HG03097 (cell line): ENCODE results near the gene LYPD3.
"Not testable (repeated sequence)": the region's sequence is repeated elsewhere in the genome, so short reads cannot be mapped to it uniquely, and the experiment has no call there.

Experiments
- ATAC-seq: cut with Tn5 transposase; IDR thresholded peaks from one replicate; pipeline ENCODE4 v1.9.1; 2021; ENCODE audit not compliant: unreplicated experiment, low FRiP score

The LYPD3 gene

DNA sequence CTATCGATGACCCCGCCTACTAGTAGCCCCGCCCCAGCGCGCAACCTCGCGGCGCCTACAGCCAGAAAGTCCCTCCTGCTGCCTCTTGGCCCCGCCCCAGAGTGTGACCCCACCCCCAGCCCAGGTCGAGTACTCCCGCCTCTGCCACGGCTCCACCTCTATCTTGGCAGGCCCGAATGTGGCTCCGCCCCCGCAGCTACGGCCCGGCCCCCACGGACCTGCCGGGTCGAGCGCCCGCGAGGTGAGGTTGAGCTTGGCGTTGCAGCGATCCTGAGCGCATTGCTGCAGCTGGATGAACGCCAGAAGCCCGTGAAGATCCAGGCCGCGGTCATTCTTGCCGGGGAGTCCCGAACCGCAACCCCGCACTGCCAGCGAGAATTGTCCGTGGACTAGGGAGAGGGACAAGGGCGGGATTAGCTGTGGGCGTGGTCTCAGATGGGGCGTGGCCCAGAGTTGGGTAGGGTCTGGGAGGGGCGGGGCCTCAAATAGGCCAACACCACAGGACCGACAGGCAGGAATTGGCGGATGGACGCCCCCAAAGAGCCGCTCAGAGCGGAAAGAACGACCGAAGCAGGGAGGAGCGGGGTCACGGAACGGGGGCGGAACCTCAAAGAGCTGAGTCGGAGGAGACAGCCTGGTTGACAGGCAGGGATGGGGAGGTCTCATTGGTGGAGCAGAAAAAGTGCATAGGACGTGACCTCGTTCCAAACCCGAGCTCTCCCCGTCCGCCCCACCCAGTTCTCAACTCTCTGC, 1.9 kb downstream of the LYPD3 start:
- ATAC-seq, result peak; percentile 85

DNA sequence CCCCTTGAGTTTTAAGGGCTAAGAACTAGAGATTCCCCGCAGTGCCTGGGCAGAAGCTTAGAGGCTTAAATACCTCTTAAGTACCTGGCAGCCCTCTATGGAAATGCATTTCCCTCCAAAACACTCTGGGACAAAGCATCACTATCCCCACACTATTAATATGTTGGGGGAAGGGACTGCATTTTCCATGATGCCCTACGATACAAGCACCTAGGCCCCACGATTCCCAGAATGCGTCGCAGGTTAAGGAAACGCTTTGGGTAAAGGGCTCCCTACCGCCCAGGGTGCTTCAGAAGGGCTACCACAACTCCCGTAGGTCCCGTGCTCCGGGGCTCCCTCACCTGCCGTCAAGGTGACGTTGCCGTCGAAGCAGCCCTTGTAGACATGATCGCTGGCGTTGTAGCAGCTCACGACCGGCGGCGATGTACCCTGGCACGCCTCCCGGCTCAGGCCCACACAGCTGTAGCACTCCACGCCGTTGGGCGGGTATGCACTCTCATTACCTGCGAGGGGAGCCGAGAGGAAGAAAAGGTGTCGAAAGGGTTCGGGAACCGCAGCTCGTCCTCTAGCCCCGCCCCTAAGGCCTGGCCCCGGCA, 2.5 kb downstream of the LYPD3 start:
- no peak for ATAC-seq

DNA sequence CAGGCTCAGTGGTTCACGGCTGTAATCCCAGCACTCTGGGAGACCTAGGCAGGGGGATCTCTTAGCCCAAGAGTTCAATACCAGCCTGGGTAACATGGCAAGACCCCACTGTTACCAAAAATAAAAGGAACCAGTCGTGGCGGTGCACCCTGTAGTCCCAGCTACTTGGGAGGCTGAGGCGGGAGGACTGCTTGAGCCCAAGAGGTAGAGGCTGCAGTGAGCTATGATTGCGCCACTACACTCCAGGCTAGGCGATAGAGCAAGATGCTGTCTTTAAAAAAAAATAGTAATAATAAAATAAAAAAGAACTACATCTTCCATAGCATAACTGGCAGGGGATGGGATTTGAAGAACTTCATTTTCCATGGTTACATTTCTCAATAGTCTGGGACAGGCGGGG, 3.0 kb downstream of the LYPD3 start:
- no peak for ATAC-seq

DNA sequence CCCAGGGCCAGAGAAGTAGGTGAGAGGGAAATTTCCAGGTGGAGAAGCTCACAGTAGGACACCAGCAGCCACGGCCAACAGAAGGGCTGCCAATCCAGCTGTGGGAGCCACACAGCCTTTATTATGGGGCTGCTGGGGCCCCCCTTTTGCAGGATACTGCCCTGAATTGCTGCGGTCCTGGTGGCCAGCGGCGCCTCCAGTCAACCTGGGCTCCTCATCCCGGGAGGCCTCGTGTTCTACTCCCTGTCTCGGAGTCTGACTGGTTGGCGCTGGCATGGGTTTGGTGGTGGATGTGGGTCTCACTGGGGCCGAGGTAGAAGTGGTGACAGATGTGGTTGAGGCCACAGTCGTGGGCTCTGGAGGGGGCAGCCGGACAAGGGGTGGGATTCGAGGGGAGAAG, 4.1 kb downstream of the LYPD3 start:
- no peak for ATAC-seq

DNA sequence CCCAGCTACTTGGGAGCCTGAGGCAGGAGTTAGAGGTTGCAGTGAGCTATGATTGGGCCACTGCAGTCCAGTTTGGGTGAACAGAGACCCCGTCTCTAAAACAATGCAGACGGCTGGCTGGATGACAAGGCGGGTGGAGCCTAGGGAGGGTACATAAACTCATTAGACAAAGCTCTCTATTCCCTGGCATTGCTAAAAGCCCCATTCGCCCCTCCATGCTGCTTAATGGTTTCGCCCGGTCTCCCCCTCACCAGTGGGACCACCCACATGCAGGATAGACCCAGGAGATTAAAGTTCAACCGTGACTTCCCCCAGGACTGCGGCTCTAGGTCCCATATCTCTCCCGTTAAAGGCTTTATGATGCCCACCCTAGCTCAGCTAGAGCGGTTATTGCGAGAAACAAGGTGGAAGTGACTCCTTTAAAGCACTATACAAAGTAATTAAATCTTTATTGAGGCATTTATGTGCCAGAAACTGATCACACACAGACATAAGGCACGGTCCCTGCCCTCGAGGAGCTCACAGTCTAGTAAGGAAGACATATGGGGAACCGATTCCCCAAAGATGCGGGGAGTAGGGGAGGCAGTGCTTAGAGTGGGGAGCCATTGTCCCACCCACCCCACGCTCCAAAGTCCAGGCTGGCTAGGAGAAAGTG, 4.9 kb downstream of the LYPD3 start:
- no peak for ATAC-seq

DNA sequence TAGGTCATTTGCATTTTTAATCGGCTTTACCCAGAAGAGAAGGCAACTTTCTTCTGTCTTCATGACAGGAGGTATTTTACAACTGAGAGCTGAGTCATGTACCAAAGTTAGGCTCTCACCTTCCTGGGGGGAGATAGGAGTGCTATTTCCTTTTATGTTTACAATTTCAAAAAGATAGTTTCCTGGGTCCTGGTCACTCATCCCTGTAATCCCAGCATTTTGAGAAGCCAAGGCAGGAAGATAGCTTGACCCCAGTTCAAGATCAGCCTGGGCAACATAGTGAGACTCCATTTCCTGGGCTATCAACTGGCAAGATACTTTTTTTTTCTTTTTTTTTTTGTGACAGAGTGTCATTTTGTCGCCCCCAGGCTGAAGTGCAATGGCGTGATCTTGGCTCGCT, 7.6 kb downstream of the LYPD3 start:
- ATAC-seq, result no peak

DNA sequence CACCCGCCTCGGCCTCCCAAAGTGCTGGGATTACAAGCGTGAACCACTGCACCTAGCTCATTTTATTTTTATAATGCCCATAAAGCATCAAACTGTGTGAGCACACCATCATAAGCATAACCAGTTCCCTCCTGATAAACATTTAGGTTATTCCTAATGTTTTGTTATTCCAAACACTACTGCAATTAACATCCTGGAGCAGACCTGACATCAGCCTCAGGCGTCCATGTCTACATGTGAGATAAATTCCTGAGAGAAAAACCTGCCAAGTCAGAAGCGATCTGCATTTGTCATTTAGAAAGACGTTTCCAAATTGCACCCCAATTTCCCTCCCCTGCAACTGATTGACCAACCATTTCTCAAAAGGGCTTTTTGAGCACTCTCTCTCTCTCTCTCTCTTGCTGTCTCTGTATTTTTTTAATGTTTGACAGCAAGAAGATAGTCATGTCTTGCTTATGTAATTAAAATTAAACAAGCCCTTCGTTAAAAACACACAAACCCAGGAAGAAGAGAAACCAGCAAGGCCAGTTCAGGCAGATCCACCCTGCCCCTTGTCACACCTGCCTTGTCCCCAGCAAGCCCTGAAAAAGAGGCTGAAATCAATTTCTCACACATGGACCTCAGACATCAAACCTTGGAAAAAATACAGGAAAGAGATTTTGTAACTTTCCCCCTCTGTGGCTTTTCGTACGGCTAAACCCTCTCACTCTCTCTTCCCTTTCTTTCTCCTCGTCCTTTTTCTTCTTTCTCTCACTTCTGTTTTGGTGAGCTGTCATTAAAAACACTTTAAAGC, 9.9 kb downstream of the LYPD3 start:
- no peak for ATAC-seq

DNA sequence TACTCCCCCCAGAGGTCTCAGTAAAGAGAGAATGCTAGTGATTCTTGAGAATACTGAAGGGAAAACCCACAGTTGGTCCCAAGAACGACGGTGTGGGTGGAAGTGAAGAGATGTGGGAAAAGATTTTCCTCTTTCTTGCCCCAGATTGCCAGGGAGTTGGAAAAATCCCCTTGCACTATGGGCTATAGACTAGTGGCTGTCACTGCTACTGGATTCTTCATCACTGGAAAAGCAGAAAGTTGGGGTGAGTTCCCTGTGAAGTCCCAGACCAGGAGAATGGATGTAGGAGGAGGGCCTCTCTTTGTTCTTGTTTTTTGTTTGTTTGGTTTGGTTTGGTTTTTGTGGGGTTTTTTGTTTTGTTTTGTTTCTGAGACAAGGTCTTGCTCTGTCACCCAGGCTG, 11.4 kb downstream of the LYPD3 start:
- no peak for ATAC-seq

DNA sequence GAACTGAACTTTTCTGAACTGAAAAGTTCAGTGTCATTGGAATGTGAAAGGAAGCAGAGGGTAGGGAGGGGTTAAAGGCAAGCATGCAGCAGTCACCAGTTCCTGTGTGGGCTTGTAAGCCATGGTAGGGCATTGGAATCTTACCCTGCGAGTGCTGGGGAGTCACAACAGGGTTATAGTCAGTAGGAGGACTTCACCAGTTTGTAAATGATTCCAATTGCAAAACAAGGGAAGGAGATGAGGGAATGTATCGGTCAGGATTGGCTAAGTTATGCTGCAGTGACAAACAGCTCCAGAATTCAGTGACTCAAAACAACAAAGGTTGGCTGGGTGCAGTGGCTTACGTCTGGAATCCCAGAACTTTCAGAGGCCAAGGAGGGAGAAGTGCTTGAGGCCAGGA, 12.8 kb downstream of the LYPD3 start:
- ATAC-seq, result no peak

DNA sequence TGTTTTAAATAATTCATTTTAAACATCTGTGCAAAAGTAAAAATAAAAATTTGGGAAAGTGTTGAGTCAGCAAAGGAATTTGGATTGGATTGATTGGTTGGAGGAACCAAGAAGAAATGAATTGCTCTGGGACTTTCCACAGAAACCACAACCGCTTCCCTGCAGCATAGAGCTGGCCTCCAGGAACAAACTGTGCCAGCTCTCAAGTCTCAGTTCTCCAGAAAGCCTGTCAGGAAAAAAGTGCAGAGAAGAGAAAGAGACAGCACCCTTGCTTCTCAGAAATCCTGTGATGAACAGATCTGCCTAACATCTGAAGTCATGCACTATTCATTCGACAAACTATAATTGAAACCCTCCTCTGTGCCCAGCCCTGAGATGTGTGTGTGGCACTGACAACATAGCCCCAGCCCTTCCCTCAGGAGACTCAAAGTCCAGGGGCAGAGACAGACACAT, 14.8 kb downstream of the LYPD3 start:
- no peak for ATAC-seq

DNA sequence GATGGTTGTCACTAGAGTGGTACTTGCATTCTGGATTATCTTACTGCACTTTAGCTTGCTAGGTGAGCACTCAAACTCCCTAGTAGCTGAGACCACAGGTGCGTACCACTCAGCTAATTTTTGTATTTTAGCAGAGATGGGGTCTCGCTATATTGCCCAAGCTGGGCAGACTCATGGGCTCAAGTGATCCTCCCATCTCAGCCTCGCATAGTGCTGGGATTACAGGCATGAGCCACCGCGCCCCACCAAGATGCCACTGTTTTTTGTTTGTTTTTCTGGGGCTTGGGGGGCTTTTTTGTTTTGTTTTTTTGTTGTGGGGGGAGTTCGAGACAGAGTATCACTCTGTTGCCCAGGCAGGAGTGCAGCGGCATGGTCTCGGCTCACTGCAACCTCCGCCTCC, 17.8 kb downstream of the LYPD3 start:
- ATAC-seq, result no peak

DNA sequence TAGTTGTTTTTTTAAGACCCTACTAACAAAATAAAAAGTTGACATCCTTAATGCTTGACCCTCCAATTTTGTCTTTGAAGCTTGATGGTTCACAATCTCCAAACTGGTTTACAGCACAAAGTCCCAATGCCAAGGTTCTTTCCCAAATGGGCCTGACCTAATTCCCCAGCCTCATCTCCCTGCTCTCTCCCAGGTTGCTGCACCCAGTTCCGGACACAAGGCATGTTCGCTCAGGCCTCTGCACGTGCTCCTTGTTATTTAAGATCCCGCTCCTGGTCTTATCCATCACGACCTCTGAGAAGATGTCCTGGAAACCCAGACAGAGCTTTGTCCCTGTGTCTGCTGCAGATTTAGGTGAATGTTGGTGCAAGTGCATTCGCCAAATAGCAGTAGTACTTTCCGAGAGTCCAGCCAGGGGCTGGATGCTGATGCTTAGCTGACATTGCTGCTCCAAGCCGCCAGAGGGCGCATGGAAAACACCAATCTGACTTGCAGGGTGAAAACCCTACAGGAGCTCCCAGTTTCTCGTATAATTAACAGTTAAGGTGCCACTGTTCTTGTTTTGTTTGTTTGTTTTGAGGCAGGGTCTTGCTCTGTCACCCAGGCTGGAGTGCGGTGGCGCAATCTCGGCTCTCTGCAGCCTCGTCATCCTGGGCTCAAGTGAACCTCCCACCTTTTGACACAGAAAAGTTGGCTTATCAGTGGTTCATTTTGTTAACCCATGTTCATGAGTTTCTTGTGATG, 18.5 kb downstream of the LYPD3 start:
- no peak for ATAC-seq

DNA sequence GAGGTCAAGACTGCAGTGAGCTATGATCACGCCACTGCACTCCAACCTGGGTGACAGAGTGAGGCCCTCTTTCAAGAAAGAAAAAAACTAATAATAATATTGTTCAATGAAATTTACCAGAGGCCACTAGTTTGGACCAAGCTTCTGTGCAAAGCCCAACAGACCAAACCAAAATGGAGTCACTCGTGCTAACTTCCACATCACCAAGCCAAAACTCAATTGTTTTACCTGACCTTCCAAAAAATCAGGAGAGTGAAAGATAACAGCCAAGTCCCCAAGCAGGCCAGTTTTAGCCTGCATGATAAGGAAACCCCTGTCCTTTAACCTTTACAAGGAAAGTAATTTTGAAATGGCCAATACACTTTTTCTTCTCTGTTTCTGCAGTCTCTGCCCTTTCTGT, 20.0 kb downstream of the LYPD3 start:
- ATAC-seq, result no peak

DNA sequence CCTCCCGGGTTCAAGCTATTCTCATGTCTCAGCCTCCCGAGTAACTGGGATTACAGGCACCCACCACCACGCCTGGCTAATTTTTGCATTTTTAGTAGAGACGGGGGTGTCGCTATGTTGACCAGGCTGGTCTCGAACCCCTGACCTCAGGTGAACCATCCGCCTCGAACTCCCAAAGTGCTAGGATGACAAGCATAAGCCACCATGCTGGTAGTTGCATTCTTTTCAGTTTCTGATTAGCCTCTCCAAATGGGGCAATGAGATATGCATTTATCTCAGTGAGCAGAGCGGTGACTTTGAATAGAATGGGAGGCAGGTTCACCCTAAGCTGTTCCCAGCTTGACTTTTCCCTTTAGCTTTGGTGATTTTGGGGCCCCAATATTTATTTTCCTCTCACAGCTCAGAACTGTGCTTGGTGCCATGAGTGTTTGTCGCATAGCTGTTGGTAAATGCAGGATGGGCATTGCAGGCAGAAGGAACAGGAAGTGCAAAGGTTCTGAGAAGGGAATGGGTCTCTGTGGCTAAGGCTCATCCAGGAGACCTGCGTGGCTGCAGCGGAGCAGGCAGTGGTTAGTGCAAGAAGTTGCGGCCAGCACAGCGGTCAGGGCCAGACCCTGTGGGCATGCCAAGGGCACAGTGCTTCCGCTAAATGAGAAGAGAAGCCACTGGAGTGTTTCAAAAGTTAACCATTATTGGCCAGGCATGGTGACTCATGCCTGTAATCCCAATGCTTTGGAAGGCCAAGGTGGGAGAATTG, 20.7 kb downstream of the LYPD3 start:
- no peak for ATAC-seq

DNA sequence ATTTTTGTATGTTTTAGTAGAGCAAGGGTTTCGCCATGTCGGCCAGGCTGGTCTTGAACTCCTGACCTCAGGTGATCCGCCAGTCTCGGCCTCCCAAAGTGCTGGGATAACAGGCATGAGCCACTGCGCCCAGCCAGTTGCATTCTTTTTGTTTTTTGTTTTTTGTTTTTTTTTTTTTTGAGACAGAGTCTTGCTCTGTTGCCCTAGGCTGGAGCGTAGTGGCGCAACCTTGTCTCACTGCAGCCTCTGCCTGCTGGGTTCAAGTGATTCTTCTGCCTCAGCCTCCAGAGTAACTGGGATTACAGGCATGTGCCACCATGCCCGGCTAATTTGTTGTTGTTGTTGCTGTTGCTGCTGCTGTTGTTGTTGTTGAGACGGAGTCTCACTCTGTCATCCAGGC, 21.3 kb downstream of the LYPD3 start:
- ATAC-seq, result not testable (repeated sequence)

DNA sequence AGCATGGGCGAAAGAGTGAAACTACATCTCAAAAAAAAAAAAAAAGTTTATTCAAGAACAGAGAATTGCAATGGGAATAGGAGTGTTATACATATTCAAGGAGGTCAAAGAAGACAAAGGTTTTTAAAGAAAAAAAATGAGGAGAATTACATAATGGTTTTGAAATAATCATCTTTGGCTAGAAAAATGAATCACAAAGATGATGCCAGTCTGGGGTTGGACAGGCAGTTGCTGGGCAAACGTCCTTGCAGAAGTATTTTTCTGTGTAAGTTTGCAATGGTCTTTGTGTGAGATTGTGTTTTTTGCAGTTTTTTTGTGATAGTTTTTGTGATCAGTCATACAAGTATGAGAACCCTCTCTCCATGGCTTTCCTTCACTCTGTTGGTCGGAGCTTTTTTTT, 23.7 kb downstream of the LYPD3 start:
- ATAC-seq, result no peak

DNA sequence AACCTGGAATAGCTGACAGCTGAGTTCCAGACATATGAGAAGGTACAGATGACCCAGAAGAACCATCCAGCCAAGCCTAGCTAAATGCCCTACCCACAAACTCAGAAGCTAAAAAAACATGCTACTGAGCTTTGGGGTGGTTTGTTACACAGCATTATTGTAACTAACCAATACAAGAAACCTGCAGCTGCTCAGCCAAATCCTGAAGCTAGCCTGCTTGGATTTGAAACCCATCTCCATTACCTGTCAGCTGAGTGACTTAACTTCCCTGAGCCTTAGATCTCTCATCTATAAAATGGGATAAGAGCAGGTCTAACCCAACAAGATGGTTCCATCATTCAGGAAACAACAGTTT, 25.7 kb downstream of the LYPD3 start:
- ATAC-seq, result no peak

DNA sequence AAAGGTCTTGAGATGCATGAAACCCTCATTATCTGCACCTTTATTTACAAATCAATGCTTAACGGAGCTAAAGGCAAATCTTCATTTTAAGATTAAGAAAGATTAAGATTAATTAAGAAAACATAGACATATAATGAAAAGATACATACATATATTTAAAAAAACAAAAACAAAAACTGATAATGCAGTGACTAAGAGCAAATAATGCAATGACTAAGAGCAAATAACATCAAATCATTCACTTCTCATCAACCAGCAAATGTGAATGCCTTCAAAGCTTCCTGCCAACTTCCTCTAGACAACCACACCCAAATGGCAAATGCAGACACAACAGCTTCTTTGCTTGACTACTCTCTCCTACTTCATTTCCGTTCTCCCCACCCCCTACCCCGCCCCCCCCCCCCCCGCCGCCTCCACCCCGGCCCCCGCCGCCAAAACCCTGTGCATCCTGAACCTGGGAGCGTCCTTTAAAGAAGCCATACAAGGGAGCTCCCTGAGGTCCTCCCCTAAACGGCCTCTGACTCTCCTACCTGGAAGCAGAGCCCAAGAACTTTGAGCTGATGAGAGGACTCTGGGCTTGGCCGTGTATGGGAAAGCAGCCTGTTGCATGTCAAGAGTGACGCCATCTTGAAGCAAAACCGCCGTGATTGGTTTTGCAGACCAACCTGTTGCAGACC, 26.2 kb downstream of the LYPD3 start:
- ATAC-seq, result no peak

DNA sequence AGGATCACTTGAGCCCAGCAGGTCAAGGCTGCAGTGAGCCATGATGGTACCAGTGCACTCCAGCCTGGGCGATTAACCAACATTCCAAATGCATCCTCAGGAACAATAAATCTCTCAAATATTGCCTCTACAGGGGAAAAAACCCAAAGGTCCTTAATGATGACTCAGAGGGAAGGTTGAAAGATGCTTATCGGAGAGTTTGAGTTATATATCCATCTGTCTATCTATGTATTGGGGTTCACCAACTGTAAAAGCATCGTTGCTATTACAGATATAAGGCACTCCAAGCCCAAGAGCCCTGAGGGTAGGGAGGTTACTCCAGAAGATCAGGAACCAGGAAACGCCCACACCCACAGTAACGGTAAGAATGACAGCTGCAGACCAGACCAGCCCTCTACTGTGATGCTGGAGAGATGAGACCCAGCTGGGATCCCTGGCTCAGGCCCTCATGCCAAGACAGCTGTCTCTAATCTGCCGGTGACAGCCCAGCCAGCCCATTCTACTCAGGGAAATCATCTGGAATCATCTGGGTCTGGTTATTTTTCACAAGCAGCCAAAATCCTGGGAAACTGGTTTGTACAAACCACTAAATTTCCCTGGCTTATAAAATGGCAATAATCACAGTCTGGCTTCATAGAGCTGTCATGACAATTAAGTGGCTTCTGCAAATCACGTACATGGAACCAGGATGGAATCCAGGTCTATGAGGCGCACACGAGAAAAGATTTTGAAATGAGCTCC, 26.9 kb downstream of the LYPD3 start:
- no peak for ATAC-seq
